K562 (cell line): ENCODE results near the gene TCEANC2. TPM values are rescaled to one million over a fixed set of nuclear protein-coding genes. Genes with fewer than 3 reads are reported as not detected.
A peak's percentile ranks its signal among the peaks of the same experiment; 100 is the strongest.

Source experiments
- CTBP1 ChIP-seq: fragments of 450-650 bp; IDR thresholded peaks from 2 replicates; pipeline ENCODE4 v1.6.1; 2016; ENCODE audit warnings: borderline replicate concordance
- E2F6 ChIP-seq, 2 experiments: IDR thresholded peaks; 2 replicates each; pipeline ENCODE4 v1.6.1; 2011; ENCODE audit warnings: borderline replicate concordance in 1 of 2, control low read depth in 1 of 2, low read depth in 1 of 2, low read length in 1 of 2, mild to moderate bottlenecking in 1 of 2, mixed read lengths in 1 of 2, moderate library complexity in 1 of 2; ENCODE audit not compliant: insufficient read depth in 1 of 2, insufficient read length in 1 of 2, poor library complexity in 1 of 2, severe bottlenecking in 1 of 2; ENCODE audit errors: extremely low read depth in 1 of 2
- FOXJ3 ChIP-seq: sonication (generic); formaldehyde crosslinking; IDR thresholded peaks from 2 replicates; pipeline ENCODE4 v1.4.0; 2020; ENCODE audit warnings: mild to moderate bottlenecking, missing genetic modification reagents
- KDM4B ChIP-seq, 2 experiments: fragments of 450-650 bp in 1 of 2; sonication (generic) in 1 of 2; IDR thresholded peaks; 2 replicates each; pipeline ENCODE4 v1.6.1; 2016 to 2017; ENCODE audit warnings: borderline replicate concordance in 2 of 2, antibody characterized with exemption in 1 of 2, low read depth in 1 of 2, mild to moderate bottlenecking in 1 of 2
- L3MBTL2 ChIP-seq: fragments of 450-650 bp; IDR thresholded peaks from 2 replicates; pipeline ENCODE4 v1.6.1; 2016; ENCODE audit warnings: mild to moderate bottlenecking, moderate library complexity
- MLX ChIP-seq, 2 experiments: fragments of 450-650 bp in 1 of 2; sonication (generic) in 1 of 2; formaldehyde crosslinking; conservative IDR thresholded peaks; 2 replicates each; pipeline versions ENCODE4 v1.4.0 to v1.8.1; 2020 to 2022; ENCODE audit warnings: mild to moderate bottlenecking in 1 of 2, missing genetic modification reagents in 1 of 2
- NR1H2 ChIP-seq: sonication (generic); formaldehyde crosslinking; IDR thresholded peaks from 2 replicates; pipeline ENCODE4 v1.4.0; 2020; ENCODE audit warnings: mild to moderate bottlenecking, missing genetic modification reagents
- RBM14 ChIP-seq: fragments of 200-400 bp; formaldehyde crosslinking; IDR thresholded peaks from 2 replicates; pipeline ENCODE4 v1.6.1; 2018; ENCODE audit warnings: low read depth, mild to moderate bottlenecking, low read length, moderate library complexity, borderline replicate concordance; ENCODE audit not compliant: insufficient read depth
- RBM25 ChIP-seq: fragments of 200-400 bp; formaldehyde crosslinking; IDR thresholded peaks from 2 replicates; pipeline ENCODE4 v1.6.1; 2018; ENCODE audit warnings: low read length, low read depth, moderate library complexity; ENCODE audit not compliant: severe bottlenecking
- RHOXF2B ChIP-seq: fragments of 250-450 bp; sonication (Bioruptor Pico); conservative IDR thresholded peaks from 2 replicates; pipeline ENCODE4 v1.5.1; 2021
- SRSF1 ChIP-seq: fragments of 200-400 bp; formaldehyde crosslinking; IDR thresholded peaks from 2 replicates; pipeline ENCODE4 v1.6.1; 2017; ENCODE audit warnings: mild to moderate bottlenecking, low read depth, low read length, moderate library complexity
- TCF15 ChIP-seq: fragments of 250-450 bp; sonication (Bioruptor Pico); IDR thresholded peaks from 2 replicates; pipeline ENCODE4 v1.8.0; 2022; ENCODE audit warnings: moderate library complexity, mild to moderate bottlenecking, inconsistent platforms
- TSC22D4 ChIP-seq: fragments of 450-650 bp; IDR thresholded peaks from 2 replicates; pipeline ENCODE4 v1.6.1; 2016; ENCODE audit warnings: missing genetic modification characterization, missing biosample characterization, control low read depth
- U2AF1 ChIP-seq: fragments of 200-400 bp; formaldehyde crosslinking; optimal IDR thresholded peaks from 2 replicates; pipeline ENCODE3; 2017; ENCODE audit warnings: mild to moderate bottlenecking, low read depth, low read length, moderate library complexity
- ZNF239 ChIP-seq: fragments of 250-450 bp; sonication (Bioruptor Pico); IDR thresholded peaks from 2 replicates; pipeline ENCODE4 v1.4.0; 2020; ENCODE audit warnings: mild to moderate bottlenecking
- ZNF318 ChIP-seq, 2 experiments: fragments of 450-650 bp; IDR thresholded peaks; 2 replicates each; pipeline ENCODE4 v1.6.1; 2016; ENCODE audit warnings: mild to moderate bottlenecking in 2 of 2, borderline replicate concordance in 1 of 2, low read depth in 1 of 2, moderate library complexity in 1 of 2
- ZNF41 ChIP-seq: fragments of 250-450 bp; sonication (Bioruptor Pico); conservative IDR thresholded peaks from 2 replicates; pipeline ENCODE4 v1.4.0; 2020; ENCODE audit warnings: mild to moderate bottlenecking
- polyA plus RNA-seq, 8 experiments: library from polyadenylated mRNA; depleted of rRNA in 4 of 8; stranded (reverse) in 5 of 8; unstranded in 3 of 8; fragments of >200 nt; fragmentation: Nextera tagmentation in 2 of 8; fragmentation: Illumina TruSeq in 1 of 8; extraction: Ambion mirVana in 2 of 8; extraction: Trizol in 1 of 8; gene quantifications; 2 replicates each; pipeline versions ENCODE4 v1.2.1 to v1.2.3, GENCODE V29; 2011 to 2014; ENCODE audit warnings: inconsistent platforms in 1 of 8, missing spikeins in 1 of 8
- total RNA-seq, 7 experiments: library from RNA; depleted of rRNA in 6 of 7; stranded (reverse); fragments of >200 nt in 6 of 7; fragmentation: Illumina TruSeq in 2 of 7; extraction: Trizol in 2 of 7; gene quantifications; 2 replicates each; pipeline versions ENCODE4 v1.2.1 to v1.2.3, GENCODE V29; 2011 to 2021; ENCODE audit warnings: low replicate concordance in 1 of 7

The TCEANC2 gene
- total and polyA plus RNA-seq, 9 of the 15 experiments (the other 6 are each of a cell fraction or from before 2014, with no cell fraction given): 3.3 to 10.2 (median 7.0) TPM

GRCh38 chr1:54121482-54122134 is 68.2 kb downstream of the TCEANC2 start (continued):
- TF ChIP-seq ZNF318 (IDR thresholded peaks at IDR 0.05; ENCODE audit: borderline replicate concordance in 1 of 2, low read depth in 1 of 2) (no peak), L3MBTL2 (no peak), MLX (CRISPR knock-in tag; conservative IDR thresholded peaks at IDR 0.05) (no peak), E2F6 (IDR thresholded peaks at IDR 0.05; ENCODE audit: borderline replicate concordance in 1 of 2, extremely low read depth in 1 of 2, insufficient read depth in 1 of 2, insufficient read length in 1 of 2, low read depth in 1 of 2, low read length in 1 of 2, poor library complexity in 1 of 2, severe bottlenecking in 1 of 2) (no peak), SRSF1 (no peak), ZNF41 (CRISPR knock-in tag) (no peak), RHOXF2B (no peak), TSC22D4 (tag) (no peak), ZNF239 (CRISPR knock-in tag) (no peak), KDM4B (IDR thresholded peaks at IDR 0.05; ENCODE audit: borderline replicate concordance in 2 of 2, low read depth in 1 of 2) (no peak), U2AF1 (no peak), FOXJ3 (no peak), RBM14 (0 out of 2 replicates have a peak, but pooled peaks have one; percentile 77), TCF15 (CRISPR knock-in tag) (no peak), CTBP1 (peak; percentile 83), NR1H2 (CRISPR knock-in tag) (no peak), RBM25 (no peak)
